CD4-positive, alpha-beta T cell treated with Interleukin-6 at 100 ng/mL for 8 hours (primary cell): Measurements from ENCODE around the gene TERC.
A peak's percentile ranks its signal among the peaks of the same experiment; 100 is the strongest.

ENCODE experiments used
- DNase-seq: peaks from one replicate; pipeline ENCODE4 v3.0.0-alpha.2; 2020; ENCODE audit warnings: mixed read lengths, low spot score

TERC gene

DNA sequence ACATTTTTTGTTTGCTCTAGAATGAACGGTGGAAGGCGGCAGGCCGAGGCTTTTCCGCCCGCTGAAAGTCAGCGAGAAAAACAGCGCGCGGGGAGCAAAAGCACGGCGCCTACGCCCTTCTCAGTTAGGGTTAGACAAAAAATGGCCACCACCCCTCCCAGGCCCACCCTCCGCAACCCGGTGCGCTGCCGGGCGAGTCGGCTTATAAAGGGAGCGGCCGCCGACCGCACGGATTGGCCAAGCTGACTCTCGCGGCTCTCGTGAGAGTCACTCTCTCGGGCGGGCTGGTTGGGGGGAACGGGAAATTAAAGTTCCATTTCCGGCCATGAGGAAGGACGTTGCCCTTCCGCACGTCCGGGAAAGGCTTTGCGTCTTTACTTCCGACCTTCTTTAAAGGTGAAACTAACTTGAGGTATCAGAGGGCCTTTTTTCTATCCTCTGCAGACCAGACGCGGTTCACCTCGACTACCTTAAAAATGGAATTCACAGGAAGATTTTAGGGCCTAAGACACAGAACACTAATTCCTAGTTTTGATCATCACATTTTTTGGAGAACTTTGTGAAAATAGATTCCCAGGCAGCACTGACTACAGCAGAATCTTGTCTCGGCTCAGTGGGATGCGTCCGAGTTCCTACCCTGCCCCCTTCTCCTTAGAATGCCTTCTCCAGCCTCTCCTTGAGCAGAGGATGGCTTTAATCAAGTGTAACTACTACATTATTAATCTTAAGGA lies at the start of gene TERC:
TERC (minus strand) TSS at position 179 of the 731 bp plus-strand sequence.
- DNase-seq = peak; percentile 95

DNA sequence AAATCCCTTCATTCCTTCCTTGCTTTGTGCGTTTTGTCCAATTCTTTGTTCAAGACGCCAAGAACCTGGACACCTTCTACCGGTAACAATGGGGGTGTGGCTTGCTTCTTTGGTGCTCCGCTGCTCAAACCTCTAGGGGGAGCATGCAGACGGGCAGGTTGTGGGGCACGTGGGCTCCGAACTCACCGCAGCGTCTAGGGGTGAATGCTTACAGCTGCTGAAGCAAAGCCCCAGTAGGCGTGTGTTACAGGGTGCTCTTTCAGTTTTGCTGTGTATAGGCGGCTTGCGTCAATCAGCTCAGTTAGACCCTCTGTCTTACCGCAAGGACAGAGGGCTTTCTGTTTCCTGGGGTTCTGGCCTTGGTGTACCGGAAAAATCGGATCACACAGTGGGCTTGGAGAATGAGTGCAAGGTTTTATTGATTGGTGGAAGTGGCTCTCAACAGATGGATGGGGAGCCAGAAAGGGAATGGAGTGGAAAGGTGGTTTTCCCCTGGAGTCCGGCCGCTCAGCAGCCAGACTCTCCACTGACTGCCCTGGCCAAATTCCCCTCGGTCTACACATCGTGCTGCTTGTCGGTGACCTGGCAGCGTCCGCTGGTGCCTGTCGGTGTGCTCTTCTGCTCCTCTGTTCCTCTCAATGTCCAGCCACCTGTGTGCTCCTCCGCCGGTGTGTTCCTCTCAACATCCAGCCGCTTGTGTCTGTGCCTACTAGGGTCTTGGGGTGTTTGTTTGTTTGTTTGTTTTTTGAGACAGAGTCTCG lies 49.1 kb upstream of the TERC start:
- peak; percentile 73 for DNase-seq

DNA sequence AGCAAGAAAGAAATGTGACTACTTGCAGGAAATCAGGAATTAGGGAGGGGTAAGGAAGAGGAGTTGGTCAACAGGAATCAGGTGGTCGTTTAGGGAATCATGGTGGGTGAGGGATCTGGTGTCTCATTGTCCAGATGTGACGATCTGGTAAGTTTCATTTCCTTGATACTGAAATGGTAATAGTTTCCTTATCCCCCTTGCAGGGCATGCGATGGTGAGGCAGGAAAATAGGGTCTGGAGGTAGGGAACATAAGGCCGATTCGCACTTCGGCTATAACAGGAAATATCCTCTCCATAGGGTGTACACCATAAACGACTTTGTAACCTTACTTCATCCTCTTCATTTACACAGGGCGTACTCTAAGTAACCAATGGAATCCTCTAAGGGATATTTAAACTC lies 48.4 kb upstream of the TERC start:
- no peak for DNase-seq

DNA sequence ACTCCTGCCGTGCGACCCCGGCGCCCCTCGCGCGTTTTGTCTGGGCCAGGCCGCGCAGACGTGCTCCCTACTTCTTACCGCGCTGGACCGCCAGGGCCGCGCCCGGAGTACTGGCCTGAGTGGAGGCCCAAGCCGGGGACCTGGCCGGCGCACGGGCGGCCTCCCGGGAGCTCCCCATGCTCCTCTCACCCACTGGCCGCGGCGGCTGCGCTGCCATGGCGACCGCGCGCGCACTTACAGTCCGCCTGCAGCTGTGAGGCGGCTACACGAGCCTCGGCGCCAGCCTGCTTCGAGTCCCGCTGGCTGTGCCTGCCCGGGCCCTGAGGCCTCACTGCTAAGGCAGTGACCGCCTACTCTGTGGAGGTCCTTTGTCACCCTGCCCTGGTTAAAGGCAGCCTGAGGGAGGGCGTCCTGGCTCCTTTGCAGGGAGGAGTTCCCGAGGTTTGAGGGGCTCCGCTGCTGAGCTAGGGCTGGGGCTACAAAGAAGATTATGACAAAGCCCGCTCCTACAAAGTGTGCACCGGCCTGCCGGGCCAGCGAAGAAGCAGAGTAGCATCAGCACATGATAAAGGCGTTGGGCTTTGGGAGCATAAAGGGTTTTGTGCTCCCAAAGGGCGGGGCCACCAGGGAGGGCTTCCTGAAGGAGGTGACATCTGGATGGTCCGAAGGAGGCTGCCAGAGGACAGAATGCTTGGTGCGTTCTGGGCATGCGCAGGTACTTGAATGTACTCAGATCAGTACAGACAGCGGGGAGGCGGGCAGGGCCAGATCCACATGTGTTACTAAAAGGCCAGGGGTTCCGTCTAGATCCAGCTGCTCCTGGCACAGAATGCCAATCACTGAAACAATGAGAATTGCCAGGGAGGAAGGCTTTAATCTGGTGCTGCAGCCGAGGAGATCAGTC lies 47.7 kb upstream of the TERC start, which contains the start of the genes LRRC34 and LRRIQ4:
LRRC34 (minus strand) TSS at position 573 of the 904 bp plus-strand sequence; CDS start at position 217, 356 bp downstream.
LRRIQ4 (plus strand) TSS at position 539 of the 904 bp plus-strand sequence. CDS start 9,052 bp downstream, outside the sequence.
- DNase-seq = peak; percentile 59

DNA sequence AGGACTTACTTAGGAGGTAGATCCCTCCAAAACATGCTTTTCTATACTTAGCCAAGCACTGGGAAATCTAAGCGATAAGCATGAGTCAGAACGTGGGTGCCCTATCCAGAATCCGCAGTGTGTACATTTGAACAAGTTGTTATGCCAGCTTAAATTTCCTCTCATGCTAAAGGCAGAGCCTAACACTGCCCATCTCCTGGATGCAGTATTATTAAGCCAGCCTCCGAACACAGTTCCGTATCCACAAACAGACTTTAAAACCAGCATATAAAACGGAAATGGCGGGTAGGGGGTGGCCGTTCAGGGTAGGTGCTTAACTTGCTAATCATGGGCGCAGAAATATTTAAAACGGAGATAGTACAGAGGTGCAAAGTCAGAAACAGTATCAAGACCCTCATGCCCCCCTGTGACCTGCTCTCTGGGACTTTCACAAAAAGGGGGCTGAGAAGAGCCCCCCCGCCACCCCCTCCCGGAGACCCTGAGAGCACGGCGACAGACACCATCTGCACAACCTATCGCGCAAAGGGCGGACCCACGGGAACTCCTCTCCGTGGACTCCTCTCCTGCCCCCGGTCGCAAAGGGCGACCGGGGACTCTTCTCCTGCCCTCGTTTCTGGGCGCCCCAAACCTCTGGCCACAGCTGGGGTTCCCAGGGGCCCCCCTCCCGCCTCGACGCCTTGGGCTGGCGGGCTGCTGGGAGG lies 46.9 kb upstream of the TERC start:
- no peak for DNase-seq

DNA sequence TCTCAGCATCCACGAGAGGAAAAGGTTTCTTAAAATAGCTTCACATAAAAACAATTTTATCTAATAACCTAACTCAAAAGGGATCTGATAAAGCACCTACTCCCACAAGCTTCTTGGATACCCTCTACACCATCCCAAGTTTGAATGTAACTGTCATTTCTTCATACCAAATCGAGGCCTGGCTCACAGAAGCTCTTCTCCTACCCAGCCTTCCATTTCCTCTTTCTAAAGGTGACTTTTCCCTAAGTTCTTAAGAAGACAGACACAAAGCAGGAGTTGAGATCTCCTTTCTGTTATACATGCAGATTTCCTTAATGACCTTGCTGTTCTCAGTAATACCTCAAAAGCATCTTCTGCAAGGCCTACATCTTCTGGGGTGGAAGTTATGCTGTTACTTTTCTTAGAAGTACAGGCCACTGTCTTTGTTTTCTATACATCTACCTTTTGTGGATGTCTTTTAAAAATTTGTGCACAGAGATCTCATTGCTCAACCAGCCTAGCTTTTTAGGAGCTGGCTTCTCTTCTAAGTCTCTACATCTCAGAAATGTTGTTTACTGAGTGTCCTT lies 44.5 kb upstream of the TERC start:
- DNase-seq = no peak

DNA sequence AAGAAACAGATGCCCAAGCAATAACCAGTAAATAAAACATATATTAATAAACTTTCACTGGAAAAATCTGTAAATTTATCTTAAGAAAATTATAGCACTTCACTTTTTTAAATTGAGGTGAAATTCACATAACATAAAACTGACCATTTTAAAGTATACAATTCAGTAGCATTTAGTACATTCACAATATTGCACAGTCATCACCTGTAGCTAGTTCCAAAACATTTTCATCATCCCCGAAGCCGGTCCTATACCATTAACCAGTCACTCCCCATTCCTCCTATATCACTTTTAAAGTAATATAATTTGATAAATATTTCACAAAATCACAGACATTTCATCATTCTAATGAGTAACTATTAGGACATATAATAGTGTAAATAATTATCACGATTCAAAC lies 39.8 kb upstream of the TERC start:
- DNase-seq = no peak

DNA sequence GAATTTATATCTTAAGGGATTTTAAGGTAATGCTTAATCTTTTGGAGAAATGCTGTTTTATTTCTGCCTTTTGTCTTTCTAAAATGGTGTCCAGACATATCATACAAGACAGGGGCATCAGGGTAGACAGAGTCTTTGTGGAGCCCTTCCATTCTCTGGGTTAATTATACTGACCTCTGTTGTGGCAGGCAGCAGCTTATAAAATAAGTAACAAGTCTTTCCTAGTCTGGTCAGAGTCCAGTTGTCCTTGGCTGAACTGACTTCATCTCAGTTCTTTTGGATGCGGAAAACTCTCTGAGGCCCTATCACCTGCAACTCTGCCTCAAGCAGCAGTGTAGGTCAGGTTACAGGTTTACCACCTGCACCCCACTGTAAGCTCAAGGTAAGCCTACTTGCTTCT lies 27.5 kb upstream of the TERC start:
- no peak for DNase-seq

DNA sequence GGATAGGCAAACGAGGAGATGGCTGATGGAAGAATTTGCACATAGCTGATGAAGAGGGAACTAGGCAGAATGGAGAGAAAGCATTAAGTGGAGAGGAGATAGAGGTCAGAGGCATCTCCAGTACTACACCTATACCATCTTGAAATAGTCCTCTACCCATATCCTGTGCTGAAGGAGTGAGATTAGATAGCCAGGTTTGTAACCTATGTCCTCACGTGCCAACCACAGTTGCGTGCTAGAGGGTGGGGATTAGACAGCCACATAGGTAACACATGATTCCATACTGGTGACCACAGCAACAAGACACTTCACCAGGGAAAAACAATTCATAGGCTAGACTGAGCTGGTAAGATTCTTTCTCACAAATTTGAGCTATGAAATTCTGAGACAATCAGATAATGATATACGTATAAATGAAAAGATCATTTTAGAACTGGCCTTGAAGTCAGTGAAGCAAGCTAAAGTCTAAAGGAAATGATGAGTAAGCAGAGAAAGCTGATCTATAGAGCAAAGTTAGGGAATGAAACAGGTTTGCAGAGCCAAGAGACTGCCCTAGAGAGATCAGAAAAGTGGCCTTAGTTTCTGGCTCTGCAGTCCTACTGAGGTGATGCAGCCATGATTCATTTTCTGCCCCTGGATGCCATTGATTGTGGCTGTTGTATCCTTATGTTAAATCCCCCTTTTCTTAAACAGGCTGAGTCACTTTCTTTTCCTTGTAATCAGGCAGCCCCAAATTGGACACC lies 26.0 kb upstream of the TERC start:
- DNase-seq = no peak

DNA sequence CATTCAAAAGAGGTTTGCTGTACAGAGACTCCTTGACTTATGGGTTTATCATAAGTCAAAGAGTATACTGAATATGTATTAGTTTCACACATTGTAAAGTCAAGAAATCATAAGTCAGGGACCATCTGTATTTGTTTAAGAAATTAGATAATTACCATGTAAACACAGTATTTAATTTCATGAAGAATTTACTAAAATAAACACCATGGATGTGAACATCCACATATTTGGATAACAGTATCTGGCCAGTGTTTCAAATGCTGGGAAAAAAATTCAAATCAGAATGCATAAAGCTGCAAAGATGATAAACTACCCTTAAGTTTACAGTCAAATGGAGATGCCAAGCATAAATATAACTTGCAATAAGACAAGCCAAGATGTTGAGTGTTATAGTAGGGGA lies 25.4 kb upstream of the TERC start:
- DNase-seq = no peak

DNA sequence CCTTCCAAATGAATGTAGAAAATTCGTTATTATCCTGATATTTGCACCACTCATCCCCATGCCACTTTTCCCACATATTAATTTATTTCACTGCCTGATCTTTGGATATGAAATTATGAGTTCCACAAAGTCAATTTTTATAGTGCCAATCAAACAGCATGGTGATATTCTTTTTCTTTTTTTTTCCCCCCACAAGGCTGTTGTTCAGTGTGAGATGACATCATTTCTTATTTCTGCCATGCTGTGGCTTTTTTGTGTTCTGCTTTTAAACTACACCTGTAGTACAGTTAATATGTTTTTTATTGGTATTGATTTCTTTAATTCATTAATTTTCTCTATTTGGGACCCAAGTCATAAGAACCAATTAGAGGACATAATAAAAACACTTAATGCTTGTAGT lies 22.9 kb upstream of the TERC start:
- no peak for DNase-seq

DNA sequence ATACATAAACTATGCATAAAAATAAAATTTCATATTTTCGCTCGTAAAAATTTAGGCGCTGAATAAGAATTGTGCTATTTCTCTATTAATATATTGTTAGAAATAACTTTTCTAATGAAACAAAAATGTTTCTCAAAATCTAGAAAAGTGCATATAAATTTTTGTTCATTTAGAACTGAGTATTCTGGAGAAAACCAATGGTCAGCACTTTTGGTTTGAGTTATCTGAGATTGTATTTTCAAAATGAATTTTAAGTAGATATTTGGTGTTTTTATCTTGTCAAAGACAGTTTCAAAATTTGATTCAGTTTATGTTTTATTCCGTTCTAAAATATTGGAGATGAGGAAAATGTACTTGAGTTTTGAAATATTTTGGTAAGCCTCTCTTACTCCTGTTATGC lies 22.3 kb upstream of the TERC start:
- no peak for DNase-seq

DNA sequence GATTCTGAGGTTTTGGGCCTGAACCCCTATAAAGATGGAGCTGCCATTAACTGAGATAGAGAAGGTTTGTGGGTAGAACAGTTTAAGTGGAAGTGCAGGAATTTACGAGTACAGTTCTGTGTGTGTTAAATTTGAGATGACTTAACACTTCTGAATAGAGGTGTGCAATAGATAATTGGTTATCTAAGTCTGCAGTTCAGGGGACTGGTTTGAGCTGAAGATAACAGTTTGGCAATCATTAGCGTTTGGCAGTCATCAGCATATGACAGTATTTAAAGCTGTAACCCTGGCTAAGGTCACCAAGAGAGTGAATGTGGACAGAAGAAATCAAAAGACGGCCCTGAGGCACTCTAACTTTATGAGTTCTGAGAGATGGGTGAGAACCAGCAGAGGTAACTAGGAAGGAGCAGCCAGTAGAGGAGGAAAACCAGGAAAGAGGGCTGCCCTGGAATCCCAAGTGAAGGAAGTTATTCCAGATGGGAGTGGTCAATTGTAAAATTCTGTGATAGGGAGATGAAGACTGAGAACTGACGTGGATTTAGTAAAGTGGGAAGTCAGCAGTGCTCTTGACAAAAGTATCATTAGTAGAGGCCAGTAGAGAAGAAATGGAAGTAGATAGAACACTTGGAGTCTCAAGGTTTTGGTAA lies 16.5 kb upstream of the TERC start:
- no peak for DNase-seq

DNA sequence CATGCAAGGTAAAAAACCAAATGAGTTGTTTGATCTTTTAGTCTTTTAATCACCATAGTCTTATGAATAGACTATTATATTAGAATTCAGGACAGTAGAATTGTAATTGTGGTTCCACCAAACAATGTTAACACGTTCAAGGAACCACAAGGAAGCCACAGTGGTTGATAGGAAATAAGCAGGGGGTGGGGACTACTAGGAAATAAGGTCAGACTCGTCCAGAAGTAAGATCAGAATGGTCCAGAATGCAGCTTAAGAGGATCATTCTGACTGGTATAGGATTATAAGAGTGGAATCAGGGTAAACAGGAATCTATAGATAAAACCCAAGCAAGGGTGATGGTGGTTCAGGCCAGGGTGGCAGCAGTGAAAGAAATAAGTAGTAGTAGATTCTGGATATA lies 15.9 kb upstream of the TERC start:
- no peak for DNase-seq

DNA sequence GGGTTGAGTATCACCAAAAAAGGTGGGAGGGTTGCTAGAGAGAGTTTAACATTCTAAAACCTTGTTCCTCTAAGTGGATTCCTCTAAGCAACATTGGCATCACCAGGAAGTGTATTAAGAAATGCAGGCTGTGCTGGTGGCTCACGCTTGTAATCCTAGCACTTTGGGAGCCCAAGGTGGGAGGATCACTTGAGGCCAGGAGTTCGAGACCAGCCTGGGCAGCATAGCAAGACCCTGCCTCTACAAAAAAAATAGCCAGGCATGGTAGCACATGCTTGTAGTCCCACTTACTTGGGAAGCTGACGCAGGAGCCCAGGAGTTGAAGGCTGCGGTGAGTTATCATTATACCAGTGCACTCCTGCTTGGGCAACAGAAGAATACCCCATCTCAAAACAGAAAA lies 13.0 kb upstream of the TERC start:
- DNase-seq = no peak

DNA sequence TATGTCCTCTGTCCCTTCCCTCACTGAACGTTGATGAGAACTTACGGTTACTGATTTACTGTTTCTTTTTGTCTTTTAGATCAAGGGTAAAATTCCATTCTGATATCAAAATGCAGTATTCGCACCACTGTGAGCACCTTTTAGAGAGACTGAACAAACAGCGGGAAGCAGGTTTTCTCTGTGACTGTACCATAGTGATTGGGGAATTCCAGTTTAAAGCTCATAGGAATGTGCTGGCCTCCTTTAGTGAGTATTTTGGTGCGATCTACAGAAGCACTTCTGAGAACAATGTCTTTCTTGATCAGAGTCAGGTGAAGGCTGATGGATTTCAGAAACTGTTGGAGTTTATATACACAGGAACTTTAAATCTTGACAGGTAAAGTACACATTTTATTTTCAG lies 9.3 kb upstream of the TERC start:
- no peak for DNase-seq

DNA sequence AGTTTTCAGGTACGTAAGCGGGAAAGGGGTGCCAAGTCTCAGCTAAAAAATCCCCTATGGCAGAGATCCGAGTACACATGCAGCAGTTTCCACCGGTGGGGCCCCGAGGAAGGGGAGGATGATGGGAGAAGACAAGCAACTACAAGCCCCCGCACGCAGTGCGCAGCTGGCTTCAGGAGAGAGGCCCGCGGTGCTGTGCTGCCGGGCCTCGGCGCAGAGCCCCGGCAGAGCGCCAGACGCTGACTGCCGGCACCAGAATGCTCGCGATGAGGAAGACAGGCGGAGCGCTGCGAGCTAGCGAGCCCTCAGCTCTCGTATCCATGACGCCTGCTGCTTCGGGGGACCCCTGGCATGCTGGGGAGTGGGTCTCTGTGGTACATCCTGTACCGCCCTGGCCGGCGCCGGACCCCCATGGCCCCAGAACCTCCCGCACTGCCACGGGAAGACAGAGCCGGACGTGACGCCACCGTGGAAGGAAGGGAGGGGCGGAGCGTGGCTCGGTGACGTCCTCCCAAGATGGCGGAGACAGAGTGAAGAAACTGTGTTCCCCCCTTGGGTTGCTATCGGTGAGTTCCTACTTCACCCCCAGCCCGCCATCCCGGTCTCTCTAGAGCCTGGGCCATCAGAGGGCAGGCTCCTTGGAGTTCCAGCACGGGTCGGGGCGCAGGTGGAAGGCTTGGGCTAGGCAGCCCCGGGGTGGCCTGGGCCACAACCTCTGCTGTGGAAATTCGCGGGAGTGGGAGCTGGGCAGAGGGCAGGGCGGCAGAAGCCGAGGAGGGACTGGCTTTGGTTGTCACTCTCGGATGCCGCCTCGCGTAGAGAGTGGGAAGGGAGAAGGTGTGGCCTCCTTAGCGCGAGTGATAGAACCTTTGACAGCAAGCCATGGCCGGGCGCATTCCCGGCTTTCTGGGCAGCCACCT lies 8.3 kb upstream of the TERC start, which contains the start of gene MYNN:
MYNN (plus strand) TSS at position 500 of the 920 bp plus-strand sequence. CDS start 900 bp downstream, outside the sequence.
- DNase-seq = peak; percentile 88

DNA sequence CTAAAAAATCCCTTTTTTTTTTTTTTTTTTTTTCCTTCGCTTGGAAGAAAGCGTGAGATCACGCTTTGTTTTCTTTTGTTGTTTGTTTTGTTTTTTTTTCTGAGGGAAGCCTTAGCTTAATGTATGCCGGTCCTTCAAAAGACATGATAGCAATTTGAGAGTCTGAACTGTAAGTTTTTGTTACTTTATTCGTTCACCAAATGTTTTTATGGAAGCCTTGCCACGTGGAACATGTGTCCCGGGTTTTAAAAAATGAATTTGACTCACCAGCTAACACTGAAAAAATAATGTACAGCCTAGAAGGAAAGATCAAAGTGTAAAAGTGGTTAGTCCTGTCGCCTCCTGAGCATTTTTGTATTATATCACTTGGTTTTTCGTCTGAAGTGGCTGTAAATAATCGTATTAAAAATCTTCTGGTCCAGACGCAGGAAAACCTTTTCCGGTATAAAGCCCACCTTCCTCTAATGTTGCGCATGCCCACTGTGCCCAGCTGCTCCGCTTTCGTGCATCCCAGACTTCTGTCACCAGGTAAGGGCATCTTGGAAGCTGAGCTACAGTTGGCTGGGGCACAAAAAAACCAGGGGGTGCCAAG lies 7.5 kb upstream of the TERC start:
- DNase-seq = peak; percentile 54
